Measurements from ENCODE around the gene ARHGEF17. TPM values are rescaled to one million over a fixed set of nuclear protein-coding genes. Genes with fewer than 3 reads are reported as not detected.

The ARHGEF17 gene
- total and polyA plus RNA-seq, 8 donors = 5.0 to 66.5 (median 33.6) TPM

DNA sequence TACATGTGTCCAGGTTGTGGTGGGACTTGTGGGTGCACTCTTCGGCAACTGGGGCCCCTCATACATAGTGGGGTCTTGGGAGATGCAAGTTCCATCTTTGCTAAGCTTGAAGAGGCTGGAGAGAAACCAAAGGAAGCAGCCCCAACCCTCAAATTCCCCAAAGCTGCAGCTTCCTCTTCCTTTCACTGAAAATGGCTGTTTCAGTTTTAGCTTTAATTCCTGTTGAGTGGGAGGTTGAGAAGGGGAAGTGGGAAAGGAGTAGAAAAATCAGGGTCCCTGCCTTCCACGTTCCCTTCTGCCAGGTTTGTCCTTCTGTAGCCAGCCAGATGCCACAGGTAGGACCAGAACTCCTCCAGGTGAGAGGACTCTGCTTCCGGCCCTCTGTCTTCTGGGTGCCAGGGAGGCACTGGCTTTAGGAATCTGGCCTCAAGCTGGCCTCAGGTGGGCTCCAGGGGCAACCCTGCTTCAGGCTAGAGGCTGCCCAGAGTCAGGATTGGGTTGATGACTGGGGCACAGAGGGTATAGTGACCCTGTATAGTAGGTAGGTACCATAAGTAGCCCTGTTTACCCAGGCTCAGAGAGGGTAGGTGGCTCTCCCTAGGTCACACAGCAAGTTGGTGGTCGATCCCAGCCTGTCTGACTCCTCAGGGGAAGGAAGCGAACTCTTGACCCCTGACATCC, 19.7 kb upstream of the ARHGEF17 start:
- Histone ChIP-seq H3K36me3 (no peaks in the 10 kb centered on the region), H3K4me1 (peaks cover 9 to 29% (median 21%) of the 10 kb centered on the region in 4 donors), H3K9me3 (no peaks in the 10 kb centered on the region), H3K4me3 (no peak overlapping the region), H3K27ac (peak overlapping the region in 4 of 5 donors; percentile 25 to 74 (median 65)), H3K27me3 (no peaks in the 10 kb centered on the region)
- WGBS, 5 donors = 60 to 88% (median 75%) methylated on average over 3 to 5 of the region's 5 CpGs
- TF ChIP-seq EP300 (IDR thresholded peaks at IDR 0.05) = no peak
- TF ChIP-seq POLR2AphosphoS5 (IDR thresholded peaks at IDR 0.05) = no peak
- TF ChIP-seq, protein P1, sequence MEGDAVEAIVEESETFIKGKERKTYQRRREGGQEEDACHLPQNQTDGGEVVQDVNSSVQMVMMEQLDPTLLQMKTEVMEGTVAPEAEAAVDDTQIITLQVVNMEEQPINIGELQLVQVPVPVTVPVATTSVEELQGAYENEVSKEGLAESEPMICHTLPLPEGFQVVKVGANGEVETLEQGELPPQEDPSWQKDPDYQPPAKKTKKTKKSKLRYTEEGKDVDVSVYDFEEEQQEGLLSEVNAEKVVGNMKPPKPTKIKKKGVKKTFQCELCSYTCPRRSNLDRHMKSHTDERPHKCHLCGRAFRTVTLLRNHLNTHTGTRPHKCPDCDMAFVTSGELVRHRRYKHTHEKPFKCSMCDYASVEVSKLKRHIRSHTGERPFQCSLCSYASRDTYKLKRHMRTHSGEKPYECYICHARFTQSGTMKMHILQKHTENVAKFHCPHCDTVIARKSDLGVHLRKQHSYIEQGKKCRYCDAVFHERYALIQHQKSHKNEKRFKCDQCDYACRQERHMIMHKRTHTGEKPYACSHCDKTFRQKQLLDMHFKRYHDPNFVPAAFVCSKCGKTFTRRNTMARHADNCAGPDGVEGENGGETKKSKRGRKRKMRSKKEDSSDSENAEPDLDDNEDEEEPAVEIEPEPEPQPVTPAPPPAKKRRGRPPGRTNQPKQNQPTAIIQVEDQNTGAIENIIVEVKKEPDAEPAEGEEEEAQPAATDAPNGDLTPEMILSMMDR (IDR thresholded peaks at IDR 0.05) = no peak
- TF ChIP-seq POLR2A (IDR thresholded peaks at IDR 0.05) = no peak
- intact Hi-C loops (cut with DNase I; ENCODE audit: low total_unique reads) = no loop called here
- no peak for DNase-seq

GRCh38 chr11:73288873-73289707, 19.0 kb upstream of the ARHGEF17 start:
- Histone ChIP-seq H3K36me3 (no peaks in the 10 kb centered on the region), H3K27ac (peak overlapping the region in 4 of 5 donors; percentile 25 to 74 (median 65)), H3K9me3 (no peaks in the 10 kb centered on the region), H3K4me1 (peaks cover 9 to 29% (median 21%) of the 10 kb centered on the region in 4 donors), H3K4me3 (peak overlapping the region in 3 of 4 donors; percentile 16 to 27 (median 19)), H3K27me3 (no peaks in the 10 kb centered on the region)
- intact Hi-C loops (cut with DNase I; ENCODE audit: low total_unique reads) = no loop called here
- peak; percentile 65 to 89 for DNase-seq
- no peak for TF ChIP-seq POLR2A (IDR thresholded peaks at IDR 0.05)
- TF ChIP-seq EP300 (IDR thresholded peaks at IDR 0.05) = no peak
- TF ChIP-seq, protein P1 (IDR thresholded peaks at IDR 0.05) = peak in 5 of 7 experiments; percentile 77 to 82 (median 80)
- peak in 1 of 3 donors; percentile 12 for TF ChIP-seq POLR2AphosphoS5 (IDR thresholded peaks at IDR 0.05)
- WGBS, 5 donors = 16 to 26% (median 20%) methylated on average over 16 to 17 of the region's 17 CpGs

GRCh38 chr11:73290536-73290935, 17.5 kb upstream of the ARHGEF17 start:
- H3K4me1 ChIP-seq = peaks cover 9 to 35% (median 23%) of the 10 kb centered on the region in 4 donors
- 88 to 98% (median 94%) methylated on average over 4 of the region's 4 CpGs for WGBS, 5 donors

GRCh38 chr11:73291196-73291595, 16.9 kb upstream of the ARHGEF17 start:
- H3K4me3 ChIP-seq = no peak overlapping the region
- no peak overlapping the region for H3K27ac ChIP-seq
- intact Hi-C loops (cut with DNase I; ENCODE audit: low total_unique reads) = loop anchor here (10.0 kb wide), 1 partner anchor 104 kb away; no protein-coding TSS in a partner anchor
- peaks cover 9 to 38% (median 24%) of the 10 kb centered on the region in 4 donors for H3K4me1 ChIP-seq
- H3K27me3 ChIP-seq = no peaks in the 10 kb centered on the region
- no peaks in the 10 kb centered on the region for H3K36me3 ChIP-seq
- TF ChIP-seq POLR2AphosphoS5 (IDR thresholded peaks at IDR 0.05) (no peak), EP300 (IDR thresholded peaks at IDR 0.05) (no peak), POLR2A (IDR thresholded peaks at IDR 0.05) (no peak)
- TF ChIP-seq, protein P1 (IDR thresholded peaks at IDR 0.05) = no peak
- no peaks in the 10 kb centered on the region for H3K9me3 ChIP-seq
- 78 to 91% (median 88%) methylated on average over 3 of the region's 3 CpGs for WGBS, 5 donors
- no peak for DNase-seq

More at GRCh38 chr11:73290536-73290935, 17.5 kb upstream of the ARHGEF17 start:
- H3K27ac ChIP-seq = no peak overlapping the region
- intact Hi-C loops (cut with DNase I; ENCODE audit: low total_unique reads) = loop anchor here (10.0 kb wide), 1 partner anchor 104 kb away; no protein-coding TSS in a partner anchor
- H3K9me3 ChIP-seq = no peaks in the 10 kb centered on the region
- H3K27me3 ChIP-seq = no peaks in the 10 kb centered on the region
- no peak for DNase-seq
- no peak for TF ChIP-seq EP300 (IDR thresholded peaks at IDR 0.05)
- no peak for TF ChIP-seq POLR2A (IDR thresholded peaks at IDR 0.05)
- TF ChIP-seq, protein P1 (IDR thresholded peaks at IDR 0.05) = no peak
- TF ChIP-seq POLR2AphosphoS5 (IDR thresholded peaks at IDR 0.05) = no peak
- no peaks in the 10 kb centered on the region for H3K36me3 ChIP-seq
- no peak overlapping the region for H3K4me3 ChIP-seq

Measured in stomach (tissue), 9 donors.